Measurements from ENCODE around the gene TMEM37.

Gene TMEM37

GRCh38 chr2:119469661-119470297 lies 38.1 kb downstream of the TMEM37 start:
- Histone ChIP-seq H3K9me3 (ENCODE audit: control insufficient read depth, insufficient read depth, low read length) (no peaks in the 10 kb centered on the region), H3K4me1 (ENCODE audit: control insufficient read depth, insufficient read depth, low read length) (peaks cover under 1% of the 10 kb centered on the region), H3K4me3 (ENCODE audit: low read depth, low read length) (no peak overlapping the region), H3K27me3 (ENCODE audit: control insufficient read depth, insufficient read depth, low read length) (no peaks in the 10 kb centered on the region), H3K36me3 (ENCODE audit: control insufficient read depth, insufficient read depth, low read length) (no peaks in the 10 kb centered on the region), H3K9ac (ENCODE audit: low read depth, low read length) (no peak overlapping the region)

GRCh38 chr2:119472749-119473148 lies 41.1 kb downstream of the TMEM37 start:
- Histone ChIP-seq H3K36me3 (ENCODE audit: control insufficient read depth, insufficient read depth, low read length) (no peaks in the 10 kb centered on the region), H3K4me1 (ENCODE audit: control insufficient read depth, insufficient read depth, low read length) (peaks cover 8% of the 10 kb centered on the region), H3K9ac (ENCODE audit: low read depth, low read length) (no peak overlapping the region), H3K27me3 (ENCODE audit: control insufficient read depth, insufficient read depth, low read length) (no peaks in the 10 kb centered on the region), H3K4me3 (ENCODE audit: low read depth, low read length) (no peak overlapping the region), H3K9me3 (ENCODE audit: control insufficient read depth, insufficient read depth, low read length) (no peaks in the 10 kb centered on the region)

GRCh38 chr2:119473621-119474370 lies 42.1 kb downstream of the TMEM37 start:
- Histone ChIP-seq H3K36me3 (ENCODE audit: control insufficient read depth, insufficient read depth, low read length) (no peaks in the 10 kb centered on the region), H3K4me3 (ENCODE audit: low read depth, low read length) (no peak overlapping the region), H3K4me1 (ENCODE audit: control insufficient read depth, insufficient read depth, low read length) (peaks cover 8% of the 10 kb centered on the region), H3K9me3 (ENCODE audit: control insufficient read depth, insufficient read depth, low read length) (no peaks in the 10 kb centered on the region), H3K27me3 (ENCODE audit: control insufficient read depth, insufficient read depth, low read length) (no peaks in the 10 kb centered on the region), H3K9ac (ENCODE audit: low read depth, low read length) (no peak overlapping the region)

GRCh38 chr2:119474371-119475224 lies 42.9 kb downstream of the TMEM37 start:
- H3K4me3 ChIP-seq (ENCODE audit: low read depth, low read length): no peak overlapping the region
- H3K9ac ChIP-seq (ENCODE audit: low read depth, low read length): no peak overlapping the region
- peaks cover 8% of the 10 kb centered on the region for H3K4me1 ChIP-seq (ENCODE audit: control insufficient read depth, insufficient read depth, low read length)
- no peaks in the 10 kb centered on the region for H3K27me3 ChIP-seq (ENCODE audit: control insufficient read depth, insufficient read depth, low read length)
- H3K36me3 ChIP-seq (ENCODE audit: control insufficient read depth, insufficient read depth, low read length): no peaks in the 10 kb centered on the region
- H3K9me3 ChIP-seq (ENCODE audit: control insufficient read depth, insufficient read depth, low read length): no peaks in the 10 kb centered on the region

GRCh38 chr2:119475225-119475856 lies 43.7 kb downstream of the TMEM37 start:
- Histone ChIP-seq H3K36me3 (ENCODE audit: control insufficient read depth, insufficient read depth, low read length) (no peaks in the 10 kb centered on the region), H3K9ac (ENCODE audit: low read depth, low read length) (no peak overlapping the region), H3K4me3 (ENCODE audit: low read depth, low read length) (no peak overlapping the region), H3K9me3 (ENCODE audit: control insufficient read depth, insufficient read depth, low read length) (no peaks in the 10 kb centered on the region), H3K27me3 (ENCODE audit: control insufficient read depth, insufficient read depth, low read length) (no peaks in the 10 kb centered on the region), H3K4me1 (ENCODE audit: control insufficient read depth, insufficient read depth, low read length) (peaks cover 8% of the 10 kb centered on the region)

GRCh38 chr2:119475857-119476244 lies 44.2 kb downstream of the TMEM37 start:
- H3K27me3 ChIP-seq (ENCODE audit: control insufficient read depth, insufficient read depth, low read length): no peaks in the 10 kb centered on the region

GRCh38 chr2:119476301-119477112 lies 44.9 kb downstream of the TMEM37 start:
- Histone ChIP-seq H3K9me3 (ENCODE audit: control insufficient read depth, insufficient read depth, low read length) (no peaks in the 10 kb centered on the region), H3K4me3 (ENCODE audit: low read depth, low read length) (peak overlapping the region; percentile 32), H3K4me1 (ENCODE audit: control insufficient read depth, insufficient read depth, low read length) (peaks cover 8% of the 10 kb centered on the region), H3K9ac (ENCODE audit: low read depth, low read length) (no peak overlapping the region), H3K36me3 (ENCODE audit: control insufficient read depth, insufficient read depth, low read length) (no peaks in the 10 kb centered on the region), H3K27me3 (ENCODE audit: control insufficient read depth, insufficient read depth, low read length) (no peaks in the 10 kb centered on the region)

More at GRCh38 chr2:119475857-119476244, 44.2 kb downstream of the TMEM37 start:
- H3K4me1 ChIP-seq (ENCODE audit: control insufficient read depth, insufficient read depth, low read length): peaks cover 8% of the 10 kb centered on the region
- no peak overlapping the region for H3K9ac ChIP-seq (ENCODE audit: low read depth, low read length)
- no peaks in the 10 kb centered on the region for H3K9me3 ChIP-seq (ENCODE audit: control insufficient read depth, insufficient read depth, low read length)
- no peaks in the 10 kb centered on the region for H3K36me3 ChIP-seq (ENCODE audit: control insufficient read depth, insufficient read depth, low read length)
- H3K4me3 ChIP-seq (ENCODE audit: low read depth, low read length): no peak overlapping the region

GRCh38 chr2:119477113-119477505 lies 45.5 kb downstream of the TMEM37 start:
- Histone ChIP-seq H3K36me3 (ENCODE audit: control insufficient read depth, insufficient read depth, low read length) (no peaks in the 10 kb centered on the region), H3K9me3 (ENCODE audit: control insufficient read depth, insufficient read depth, low read length) (no peaks in the 10 kb centered on the region), H3K27me3 (ENCODE audit: control insufficient read depth, insufficient read depth, low read length) (no peaks in the 10 kb centered on the region), H3K4me1 (ENCODE audit: control insufficient read depth, insufficient read depth, low read length) (peaks cover 8% of the 10 kb centered on the region), H3K4me3 (ENCODE audit: low read depth, low read length) (no peak overlapping the region), H3K9ac (ENCODE audit: low read depth, low read length) (no peak overlapping the region)

GRCh38 chr2:119478188-119478977 lies 46.7 kb downstream of the TMEM37 start:
- H3K36me3 ChIP-seq (ENCODE audit: control insufficient read depth, insufficient read depth, low read length): no peaks in the 10 kb centered on the region
- no peak overlapping the region for H3K9ac ChIP-seq (ENCODE audit: low read depth, low read length)
- H3K4me3 ChIP-seq (ENCODE audit: low read depth, low read length): no peak overlapping the region
- H3K9me3 ChIP-seq (ENCODE audit: control insufficient read depth, insufficient read depth, low read length): no peaks in the 10 kb centered on the region
- H3K27me3 ChIP-seq (ENCODE audit: control insufficient read depth, insufficient read depth, low read length): no peaks in the 10 kb centered on the region
- peaks cover 8% of the 10 kb centered on the region for H3K4me1 ChIP-seq (ENCODE audit: control insufficient read depth, insufficient read depth, low read length)

- no peak overlapping the region for H3K4me3 ChIP-seq (ENCODE audit: low read depth, low read length)
- no peaks in the 10 kb centered on the region for H3K27me3 ChIP-seq (ENCODE audit: control insufficient read depth, insufficient read depth, low read length)
- peaks cover 8% of the 10 kb centered on the region for H3K4me1 ChIP-seq (ENCODE audit: control insufficient read depth, insufficient read depth, low read length)
These were observed 47.3 kb downstream of the TMEM37 start for GRCh38 chr2:119478978-119479295.

More at GRCh38 chr2:119478978-119479295, 47.3 kb downstream of the TMEM37 start:
- H3K36me3 ChIP-seq (ENCODE audit: control insufficient read depth, insufficient read depth, low read length): no peaks in the 10 kb centered on the region
- H3K9ac ChIP-seq (ENCODE audit: low read depth, low read length): no peak overlapping the region
- H3K9me3 ChIP-seq (ENCODE audit: control insufficient read depth, insufficient read depth, low read length): no peaks in the 10 kb centered on the region
